Epithelial cell of prostate (primary cell): ENCODE data around the gene PBRM1.
A peak's percentile ranks its signal among the peaks of the same experiment; 100 is the strongest.
"Not testable (repeated sequence)": the region's sequence is repeated elsewhere in the genome, so short reads cannot be mapped to it uniquely, and the experiment has no call there.

Experiments
- DNase-seq: peaks from one replicate; pipeline ENCODE4 v3.0.0-alpha.2; 2011; ENCODE audit warnings: low read depth, low spot score
- H3K27ac ChIP-seq: fragments of 450-650 bp; 2 replicates; pipeline ENCODE4 v1.5.1; 2017; ENCODE audit warnings: mild to moderate bottlenecking

The PBRM1 gene

DNA sequence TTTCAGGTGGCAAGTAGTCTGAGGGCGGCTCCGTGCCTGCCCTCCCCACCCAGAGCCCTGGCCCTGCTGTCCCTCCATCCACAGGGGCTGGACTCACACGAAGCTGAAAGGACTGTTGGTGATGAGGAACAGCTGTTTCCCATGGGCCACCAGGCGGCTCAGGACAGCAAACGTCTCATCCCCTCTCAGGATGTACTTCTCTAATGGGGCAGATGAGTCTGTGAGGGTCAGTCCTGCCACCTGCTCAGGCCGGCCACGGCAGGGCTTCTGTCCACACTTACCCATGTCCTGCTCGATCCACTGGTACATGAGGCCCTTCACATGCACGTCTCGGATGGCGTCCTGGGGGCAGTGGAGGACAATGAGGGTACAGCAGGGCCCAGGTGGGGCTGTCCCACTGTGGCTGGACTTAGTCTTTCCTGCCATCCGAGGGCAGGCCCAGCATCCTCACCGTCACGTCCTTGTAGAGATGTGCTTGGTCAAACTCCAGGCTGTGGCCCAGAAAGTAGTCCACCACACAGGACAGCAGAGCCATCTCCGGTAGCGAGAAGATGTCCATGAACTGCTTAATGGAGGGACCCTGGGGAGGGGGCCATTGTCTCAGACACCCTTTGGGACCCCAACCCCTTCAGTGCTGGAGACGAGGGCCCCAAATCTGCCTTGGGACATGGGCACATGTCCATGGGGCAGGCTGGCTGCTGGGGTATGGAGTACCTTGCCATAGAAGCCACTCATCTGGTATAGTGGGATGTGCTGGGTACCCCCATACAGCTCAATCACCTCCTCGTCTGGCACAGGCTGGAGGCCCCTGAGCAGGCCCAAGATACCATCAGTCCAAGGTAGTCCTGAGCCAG is 157.8 kb downstream of the PBRM1 start:
- no peak overlapping the region for H3K27ac ChIP-seq
- DNase-seq = no peak

DNA sequence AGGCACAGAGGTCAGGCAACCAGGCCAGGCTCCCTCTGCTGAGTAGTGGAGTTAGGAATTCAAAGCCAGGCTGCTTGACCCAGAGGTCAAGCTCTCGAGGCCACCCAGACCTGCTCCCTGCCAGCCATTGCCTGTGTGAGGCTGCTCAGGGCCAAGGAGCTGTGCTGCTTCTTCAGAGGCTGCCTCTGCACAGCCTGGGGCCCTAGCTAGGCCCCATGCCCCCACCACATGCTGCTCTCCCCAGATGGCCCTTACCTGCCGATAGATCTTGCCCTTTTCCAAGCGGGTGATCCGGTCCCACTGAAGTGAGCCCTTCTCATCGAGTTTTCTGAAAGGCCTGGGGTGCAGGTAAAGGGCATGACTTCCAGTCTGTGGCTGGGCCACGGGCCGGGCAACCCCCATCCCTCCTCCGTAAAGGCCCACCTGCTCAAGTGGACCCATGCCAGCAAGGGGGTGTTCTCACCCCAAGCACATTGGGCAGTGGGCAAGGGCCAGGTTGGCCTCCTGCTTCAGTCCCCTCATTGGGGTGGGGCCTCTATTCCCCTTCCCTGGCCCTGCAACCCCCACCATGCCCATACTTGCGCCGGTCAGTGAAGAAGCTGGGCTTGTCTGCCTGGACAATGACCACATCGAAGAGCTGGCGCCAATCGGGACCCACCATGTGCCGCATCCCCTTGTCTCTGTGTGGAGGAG is 158.5 kb downstream of the PBRM1 start:
- peak overlapping the region; percentile 90 for H3K27ac ChIP-seq

DNA sequence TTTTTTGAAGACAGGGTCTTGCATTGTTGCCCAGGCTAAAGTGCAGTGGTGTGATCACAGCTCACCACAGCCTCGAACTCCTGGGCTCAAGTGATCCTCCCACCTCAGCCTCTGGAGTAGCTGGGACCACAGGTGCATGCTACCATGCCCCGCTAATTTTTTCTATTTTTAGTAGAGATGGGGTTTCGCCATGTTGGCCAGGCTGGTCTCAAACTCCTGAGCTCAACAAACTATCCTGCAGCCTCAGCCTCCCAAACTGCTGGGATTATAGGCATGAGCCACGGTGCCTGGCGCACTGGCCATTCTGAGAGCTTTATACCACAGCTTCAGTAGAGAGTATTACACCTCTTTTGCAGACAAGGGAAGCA is 159.1 kb downstream of the PBRM1 start:
- peak overlapping the region; percentile 90 for H3K27ac ChIP-seq
- not testable (repeated sequence) for DNase-seq

More for the DNA sequence above, 158.5 kb downstream of the PBRM1 start:
- no peak for DNase-seq

DNA sequence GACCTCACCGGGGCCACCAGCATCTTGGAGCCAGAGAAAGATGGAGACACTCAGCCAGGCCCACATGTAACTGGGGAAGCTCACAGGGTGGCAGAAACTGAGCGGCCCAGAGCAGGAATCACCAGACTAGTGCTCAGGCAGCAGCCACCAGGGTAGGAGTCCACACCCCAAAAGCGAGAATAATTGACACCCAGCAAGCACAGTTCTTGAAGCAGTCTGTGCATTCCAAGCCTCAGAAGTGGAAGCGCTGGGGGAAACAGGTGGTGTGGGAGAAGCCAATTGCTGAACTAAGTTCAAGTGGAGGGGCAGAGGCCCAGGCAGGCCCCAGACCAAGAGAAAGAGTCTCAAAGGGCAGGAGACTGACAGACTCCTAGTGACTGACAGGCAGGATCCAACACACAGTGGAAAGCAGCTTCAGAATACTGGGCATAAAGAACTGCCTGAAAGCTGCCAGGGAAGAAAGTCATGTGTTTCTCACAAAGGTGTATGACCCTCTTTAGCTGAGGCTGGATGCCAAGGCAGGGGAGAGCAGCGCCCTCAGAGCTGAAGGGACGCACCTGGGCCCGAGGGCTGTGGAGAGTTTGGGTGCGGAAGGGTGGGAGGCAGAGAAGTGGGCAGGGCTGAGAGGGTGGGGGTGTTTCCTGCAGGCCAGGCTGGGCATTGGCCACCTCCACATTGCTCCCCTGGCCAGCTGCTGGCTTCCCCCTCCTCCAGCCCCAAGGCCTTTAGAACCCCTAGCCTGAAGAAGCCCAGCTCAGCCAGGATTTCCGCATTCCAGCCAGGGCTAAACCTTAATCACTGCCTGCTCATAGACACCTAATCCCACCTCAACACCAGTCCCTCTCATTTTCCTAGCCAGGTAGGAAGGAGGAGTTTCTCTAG is 159.8 kb downstream of the PBRM1 start:
- H3K27ac ChIP-seq = peak overlapping the region; percentile 90
- peak; percentile 40 for DNase-seq

DNA sequence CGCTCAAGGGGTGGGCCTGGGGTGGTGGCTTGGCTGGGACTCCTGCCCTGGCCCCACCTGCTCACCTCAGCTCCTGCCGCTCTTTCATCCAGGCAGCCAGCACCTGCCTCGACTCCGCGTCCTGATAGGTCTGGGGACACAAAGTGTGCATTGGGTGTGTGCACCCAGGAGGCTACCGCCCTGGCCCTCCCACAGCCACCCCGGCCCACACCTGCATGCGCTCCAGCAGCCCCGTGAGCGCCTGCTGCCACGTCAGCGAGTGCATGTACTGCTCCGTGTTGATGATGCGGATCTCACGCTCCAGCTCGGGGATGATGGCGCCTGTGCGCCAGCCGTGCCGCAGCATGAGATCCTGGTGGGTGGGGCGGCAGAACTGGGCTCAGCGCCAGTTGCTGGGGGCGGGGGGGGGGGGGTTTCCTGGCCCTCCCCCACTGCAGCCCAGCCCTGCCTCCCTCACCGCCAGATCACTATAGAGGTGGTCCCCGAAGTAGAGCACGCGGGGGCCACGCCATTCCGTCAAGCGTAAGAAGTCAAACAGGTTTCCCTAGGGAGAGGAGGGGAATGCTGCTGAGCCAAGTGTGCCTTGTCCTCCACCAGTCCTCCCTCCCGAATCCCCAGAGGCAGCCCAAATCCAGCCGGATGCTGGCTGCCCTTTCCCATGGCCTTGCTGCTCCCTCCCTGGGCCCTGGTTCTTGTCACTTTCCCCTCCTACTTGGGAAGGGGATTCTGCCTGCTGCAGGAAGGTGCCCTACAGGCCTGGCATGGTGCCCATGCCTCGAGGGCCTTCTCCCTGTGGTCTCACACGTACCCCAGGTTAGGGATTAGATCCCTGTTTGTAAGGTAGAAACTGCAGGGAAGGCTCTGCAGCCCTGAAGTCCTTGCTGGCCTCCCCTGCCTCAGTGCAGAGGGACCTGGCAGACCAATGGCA is 160.7 kb downstream of the PBRM1 start:
- H3K27ac ChIP-seq = peak overlapping the region; percentile 90
- DNase-seq = no peak

DNA sequence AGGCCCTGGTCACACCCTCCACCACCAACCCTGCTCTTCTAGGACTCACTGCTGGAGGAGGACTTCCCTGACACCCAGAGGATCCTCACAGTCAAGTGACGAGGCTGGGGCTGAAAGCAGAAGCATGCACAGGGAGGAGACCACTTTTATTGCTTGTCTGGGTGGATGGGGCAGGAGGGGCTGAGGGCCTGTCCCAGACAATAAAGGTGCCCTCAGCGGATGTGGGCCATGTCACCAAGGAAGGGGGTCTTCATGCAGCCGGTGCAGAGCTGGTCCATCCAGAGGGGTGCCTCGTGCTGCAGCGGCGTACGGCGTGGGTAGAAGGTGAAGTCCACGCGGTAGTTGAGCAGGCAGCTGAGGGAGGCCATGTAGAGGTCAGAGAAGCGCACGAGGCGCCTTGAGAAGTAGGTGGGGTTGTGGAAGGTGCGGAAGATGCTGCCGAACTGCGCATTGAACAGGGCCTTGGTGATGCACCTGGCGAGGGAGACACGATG is 161.4 kb downstream of the PBRM1 start:
- peak overlapping the region; percentile 90 for H3K27ac ChIP-seq
- DNase-seq = no peak

DNA sequence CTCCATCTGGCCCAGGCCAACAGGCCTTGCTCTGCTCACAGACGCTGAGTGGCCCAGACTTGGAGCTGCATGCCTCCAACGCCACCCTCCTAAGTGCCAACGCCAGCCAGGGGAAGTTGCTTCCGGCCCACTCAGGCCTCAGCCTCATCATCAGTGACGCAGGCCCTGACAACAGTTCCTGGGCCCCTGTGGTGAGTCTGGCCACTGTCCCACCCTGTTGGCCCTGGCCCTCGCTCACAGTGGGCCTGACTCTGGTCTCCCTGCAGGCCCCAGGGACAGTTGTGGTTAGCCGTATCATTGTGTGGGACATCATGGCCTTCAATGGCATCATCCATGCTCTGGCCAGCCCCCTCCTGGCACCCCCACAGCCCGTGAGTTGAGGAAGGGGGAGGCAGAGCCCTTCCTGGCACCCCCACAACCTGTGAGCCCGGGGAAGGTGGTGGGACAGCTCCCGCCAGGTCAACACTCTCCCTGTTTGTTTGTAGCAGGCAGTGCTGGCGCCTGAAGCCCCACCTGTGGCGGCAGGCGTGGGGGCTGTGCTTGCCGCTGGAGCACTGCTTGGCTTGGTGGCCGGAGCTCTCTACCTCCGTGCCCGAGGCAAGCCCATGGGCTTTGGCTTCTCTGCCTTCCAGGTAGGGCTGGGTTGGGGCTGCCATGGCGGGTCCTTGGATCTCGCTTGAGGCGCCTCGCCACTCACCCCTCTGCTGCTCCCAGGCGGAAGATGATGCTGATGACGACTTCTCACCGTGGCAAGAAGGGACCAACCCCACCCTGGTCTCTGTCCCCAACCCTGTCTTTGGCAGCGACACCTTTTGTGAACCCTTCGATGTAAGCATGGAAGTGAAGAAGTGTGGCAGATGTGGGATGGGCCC is 162.1 kb downstream of the PBRM1 start:
- no peak overlapping the region for H3K27ac ChIP-seq
- DNase-seq = no peak

DNA sequence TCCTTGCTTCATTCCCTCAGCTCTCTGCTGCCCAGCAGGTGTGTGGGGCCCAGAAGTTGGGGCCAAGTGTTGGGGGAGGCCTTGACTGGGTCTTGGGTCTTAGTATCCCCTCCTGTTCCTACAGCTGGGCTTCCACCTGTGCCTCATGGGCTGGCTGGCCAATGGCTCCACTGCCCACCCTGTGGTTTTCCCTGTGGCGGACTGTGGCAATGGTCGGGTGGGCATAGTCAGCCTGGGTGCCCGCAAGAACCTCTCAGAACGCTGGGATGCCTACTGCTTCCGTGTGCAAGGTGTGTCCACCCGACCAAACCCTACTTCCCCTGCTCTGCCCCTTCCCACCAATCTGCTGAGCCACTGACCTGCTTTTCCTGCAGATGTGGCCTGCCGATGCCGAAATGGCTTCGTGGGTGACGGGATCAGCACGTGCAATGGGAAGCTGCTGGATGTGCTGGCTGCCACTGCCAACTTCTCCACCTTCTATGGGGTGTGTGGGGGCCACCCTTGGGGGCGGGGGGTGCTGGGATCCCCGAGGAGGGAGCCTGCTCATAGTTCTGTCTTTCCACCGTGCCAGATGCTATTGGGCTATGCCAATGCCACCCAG is 163.0 kb downstream of the PBRM1 start:
- no peak overlapping the region for H3K27ac ChIP-seq
- DNase-seq = no peak

DNA sequence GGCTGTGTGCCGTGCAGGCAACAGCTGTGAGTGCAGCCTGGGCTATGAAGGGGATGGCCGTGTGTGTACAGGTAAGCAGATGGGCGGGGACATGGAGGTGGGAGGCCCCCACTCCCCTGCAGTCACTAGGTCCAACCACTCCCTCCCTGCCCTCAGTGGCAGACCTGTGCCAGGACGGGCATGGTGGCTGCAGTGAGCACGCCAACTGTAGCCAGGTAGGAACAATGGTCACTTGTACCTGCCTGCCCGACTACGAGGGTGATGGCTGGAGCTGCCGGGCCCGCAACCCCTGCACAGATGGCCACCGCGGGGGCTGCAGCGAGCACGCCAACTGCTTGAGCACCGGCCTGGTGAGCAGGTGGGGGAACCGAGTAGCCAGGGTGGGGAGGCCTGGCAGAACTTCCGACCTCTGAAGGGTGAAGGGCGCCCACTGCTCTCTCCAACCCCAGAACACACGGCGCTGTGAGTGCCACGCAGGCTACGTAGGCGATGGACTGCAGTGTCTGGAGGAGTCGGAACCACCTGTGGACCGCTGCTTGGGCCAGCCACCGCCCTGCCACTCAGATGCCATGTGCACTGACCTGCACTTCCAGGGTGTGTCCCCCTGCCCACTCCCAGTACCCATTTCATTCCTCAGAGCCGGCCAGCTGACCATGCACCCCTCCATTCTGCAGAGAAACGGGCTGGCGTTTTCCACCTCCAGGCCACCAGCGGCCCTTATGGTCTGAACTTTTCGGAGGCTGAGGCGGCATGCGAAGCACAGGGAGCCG is 163.6 kb downstream of the PBRM1 start:
- no peak for DNase-seq
- H3K27ac ChIP-seq = no peak overlapping the region

DNA sequence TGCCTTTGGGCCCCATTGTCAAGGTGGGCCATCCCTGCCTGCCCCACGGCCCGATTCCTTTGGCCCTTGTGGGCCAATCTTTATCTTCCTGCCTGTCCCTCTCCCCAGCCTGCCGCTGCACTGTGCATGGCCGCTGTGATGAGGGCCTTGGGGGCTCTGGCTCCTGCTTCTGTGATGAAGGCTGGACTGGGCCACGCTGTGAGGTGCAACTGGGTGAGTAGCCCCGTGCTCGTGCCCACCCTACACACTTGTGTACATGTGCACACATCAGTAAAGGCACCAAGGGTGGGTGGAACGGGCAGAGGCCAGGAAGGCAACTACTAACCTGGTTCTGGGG is 164.3 kb downstream of the PBRM1 start:
- H3K27ac ChIP-seq = no peak overlapping the region
- DNase-seq = no peak

DNA sequence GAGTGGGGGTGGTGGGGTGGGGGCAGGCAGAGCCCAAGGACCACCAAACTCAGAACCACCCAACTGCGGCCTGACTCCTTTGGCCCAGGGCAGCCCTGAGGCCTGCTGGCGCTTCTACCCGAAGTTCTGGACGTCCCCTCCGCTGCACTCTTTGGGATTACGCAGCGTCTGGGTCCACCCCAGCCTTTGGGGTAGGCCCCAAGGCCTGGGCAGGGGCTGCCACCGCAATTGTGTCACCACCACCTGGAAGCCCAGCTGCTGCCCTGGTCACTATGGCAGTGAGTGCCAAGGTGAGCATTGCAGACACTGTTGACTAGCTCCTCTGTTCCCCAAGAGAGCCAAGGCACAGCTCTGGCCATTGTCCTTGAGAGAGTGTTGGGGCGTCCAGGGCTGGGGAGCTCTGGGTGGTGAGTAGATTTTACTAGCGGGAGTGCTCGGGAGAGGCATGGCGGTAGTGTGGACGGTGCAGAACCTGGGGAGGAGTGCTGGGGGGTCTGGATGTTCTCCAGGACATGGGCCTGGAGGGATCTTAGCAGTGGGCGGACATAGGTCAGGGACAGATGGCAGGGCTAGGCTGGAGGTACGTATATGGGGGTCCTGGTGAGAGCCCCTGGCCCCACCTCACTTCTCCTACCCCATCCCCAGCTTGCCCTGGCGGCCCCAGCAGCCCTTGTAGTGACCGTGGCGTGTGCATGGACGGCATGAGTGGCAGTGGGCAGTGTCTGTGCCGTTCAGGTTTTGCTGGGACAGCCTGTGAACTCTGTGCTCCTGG is 164.8 kb downstream of the PBRM1 start:
- DNase-seq = no peak
- no peak overlapping the region for H3K27ac ChIP-seq

DNA sequence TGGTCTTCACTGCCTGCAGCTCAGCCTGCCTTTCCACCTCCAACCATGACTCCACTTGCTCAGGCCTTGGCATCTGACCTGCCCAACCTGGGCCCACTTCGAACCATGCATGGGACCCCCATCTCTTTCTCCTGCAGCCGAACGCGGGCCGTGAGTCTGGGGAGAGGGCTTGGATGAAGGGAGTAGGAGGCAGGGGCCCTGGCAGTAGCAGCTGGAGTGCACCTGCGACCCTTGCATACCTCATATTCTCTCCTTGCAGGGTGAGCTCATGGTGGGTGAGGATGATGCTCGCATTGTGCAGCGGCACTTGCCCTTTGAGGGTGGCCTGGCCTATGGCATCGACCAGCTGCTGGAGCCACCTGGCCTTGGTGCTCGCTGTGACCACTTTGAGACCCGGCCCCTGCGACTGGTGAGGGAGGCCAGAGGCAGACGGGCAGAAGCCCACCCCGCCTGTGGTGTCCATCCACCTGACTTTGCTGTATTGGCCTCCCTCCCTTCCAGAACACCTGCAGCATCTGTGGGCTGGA is 165.5 kb downstream of the PBRM1 start:
- no peak for DNase-seq
- no peak overlapping the region for H3K27ac ChIP-seq

DNA sequence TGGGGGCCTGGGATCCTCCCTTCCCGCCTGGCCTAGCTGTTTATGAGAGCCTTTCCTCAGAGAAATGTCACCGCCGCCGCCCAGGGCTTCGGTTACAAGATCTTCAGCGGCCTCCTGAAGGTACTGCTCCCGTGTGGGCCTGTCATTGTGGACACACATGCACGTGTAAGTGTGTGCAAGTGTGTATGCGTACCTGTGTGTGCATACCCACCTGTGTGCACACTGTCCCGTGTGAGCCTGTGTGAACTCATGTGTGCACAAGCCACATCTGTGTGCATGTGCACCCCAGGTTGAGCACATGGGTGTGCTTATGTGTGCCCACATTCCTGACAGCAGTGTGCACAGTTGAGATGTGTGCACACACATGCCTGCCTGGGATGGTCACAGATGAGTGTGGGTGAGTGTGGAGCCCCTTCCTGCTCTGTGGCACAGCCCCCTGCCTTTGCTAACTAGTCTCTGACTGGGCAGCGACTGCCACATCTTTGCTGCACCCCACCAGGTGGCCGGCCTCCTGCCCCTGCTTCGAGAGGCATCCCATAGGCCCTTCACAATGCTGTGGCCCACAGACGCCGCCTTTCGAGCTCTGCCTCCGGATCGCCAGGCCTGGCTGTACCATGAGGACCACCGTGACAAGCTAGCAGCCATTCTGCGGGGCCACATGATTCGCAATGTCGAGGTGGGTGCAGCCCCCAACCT is 166.1 kb downstream of the PBRM1 start:
- no peak overlapping the region for H3K27ac ChIP-seq

DNA sequence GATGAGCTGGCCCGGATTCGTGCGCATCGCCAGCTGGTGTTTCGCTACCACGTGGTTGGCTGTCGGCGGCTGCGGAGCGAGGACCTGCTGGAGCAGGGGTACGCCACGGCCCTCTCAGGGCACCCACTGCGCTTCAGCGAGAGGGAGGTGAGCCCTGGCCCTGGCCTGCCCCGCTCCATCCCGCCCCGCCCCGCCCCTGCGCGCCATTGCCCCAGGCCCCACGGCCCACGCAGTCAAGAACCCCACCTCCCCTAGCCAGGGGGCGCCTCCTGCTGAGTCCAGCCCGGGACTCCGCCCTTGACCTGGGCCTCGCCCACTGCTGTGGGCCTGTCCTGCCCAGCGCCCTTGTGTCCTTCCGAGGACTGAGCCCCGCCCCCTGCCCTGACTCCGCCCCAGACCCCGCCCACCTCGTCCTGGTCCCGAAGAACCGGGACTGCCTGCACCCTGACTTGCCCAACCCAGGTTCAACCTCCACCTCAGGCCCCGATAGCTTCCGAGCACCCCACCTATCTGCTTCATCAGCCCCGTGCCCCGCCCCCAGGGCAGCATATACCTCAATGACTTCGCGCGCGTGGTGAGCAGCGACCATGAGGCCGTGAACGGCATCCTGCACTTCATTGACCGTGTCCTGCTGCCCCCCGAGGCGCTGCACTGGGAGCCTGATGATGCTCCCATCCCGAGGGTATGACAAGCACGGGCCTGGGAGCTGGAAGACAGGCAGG is 166.8 kb downstream of the PBRM1 start:
- no peak overlapping the region for H3K27ac ChIP-seq
- no peak for DNase-seq

More for the DNA sequence above, 166.1 kb downstream of the PBRM1 start:
- no peak for DNase-seq
